ENCODE data around the gene MTUS2.

Gene MTUS2

DNA sequence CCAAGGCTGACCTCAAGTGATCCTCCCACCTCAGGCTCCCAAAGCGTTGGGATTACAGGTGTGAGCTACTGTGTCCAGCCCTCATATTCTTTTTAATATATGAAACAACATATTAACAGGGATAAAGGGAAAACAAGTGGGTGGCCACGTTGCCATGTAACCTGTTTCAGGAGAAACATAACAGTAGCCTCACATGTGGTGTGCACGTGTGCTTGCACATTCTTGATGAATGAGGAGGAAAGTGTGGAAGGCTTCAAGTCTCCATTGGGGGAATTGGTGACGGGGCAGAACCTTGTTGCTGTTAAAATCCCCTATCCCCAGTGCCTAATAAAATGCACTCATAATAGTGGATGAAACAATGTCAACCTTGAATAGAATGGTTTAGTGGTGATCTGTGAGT, 202.3 kb downstream of the MTUS2 start:
- no peak overlapping the region for H3K27ac ChIP-seq (ENCODE audit: low read length)
- no peak overlapping the region for H2AFZ ChIP-seq (ENCODE audit: low read depth, low read length)
- H3K36me3 ChIP-seq (ENCODE audit: insufficient read depth, low read length) = no peaks in the 10 kb centered on the region
- no peaks in the 10 kb centered on the region for H3K9me3 ChIP-seq (ENCODE audit: insufficient read depth, low read length, severe bottlenecking)
- no peak overlapping the region for H3K9ac ChIP-seq (ENCODE audit: low read depth, low read length)
- no peak for TF ChIP-seq EZH2 (IDR thresholded peaks at IDR 0.05; ENCODE audit: borderline replicate concordance, low read depth, low read length, severe bottlenecking)
- TF ChIP-seq, protein P1, sequence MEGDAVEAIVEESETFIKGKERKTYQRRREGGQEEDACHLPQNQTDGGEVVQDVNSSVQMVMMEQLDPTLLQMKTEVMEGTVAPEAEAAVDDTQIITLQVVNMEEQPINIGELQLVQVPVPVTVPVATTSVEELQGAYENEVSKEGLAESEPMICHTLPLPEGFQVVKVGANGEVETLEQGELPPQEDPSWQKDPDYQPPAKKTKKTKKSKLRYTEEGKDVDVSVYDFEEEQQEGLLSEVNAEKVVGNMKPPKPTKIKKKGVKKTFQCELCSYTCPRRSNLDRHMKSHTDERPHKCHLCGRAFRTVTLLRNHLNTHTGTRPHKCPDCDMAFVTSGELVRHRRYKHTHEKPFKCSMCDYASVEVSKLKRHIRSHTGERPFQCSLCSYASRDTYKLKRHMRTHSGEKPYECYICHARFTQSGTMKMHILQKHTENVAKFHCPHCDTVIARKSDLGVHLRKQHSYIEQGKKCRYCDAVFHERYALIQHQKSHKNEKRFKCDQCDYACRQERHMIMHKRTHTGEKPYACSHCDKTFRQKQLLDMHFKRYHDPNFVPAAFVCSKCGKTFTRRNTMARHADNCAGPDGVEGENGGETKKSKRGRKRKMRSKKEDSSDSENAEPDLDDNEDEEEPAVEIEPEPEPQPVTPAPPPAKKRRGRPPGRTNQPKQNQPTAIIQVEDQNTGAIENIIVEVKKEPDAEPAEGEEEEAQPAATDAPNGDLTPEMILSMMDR (IDR thresholded peaks at IDR 0.05; ENCODE audit: borderline replicate concordance, extremely low read depth, low read length, poor library complexity, severe bottlenecking) = no peak
- DNase-seq = no peak
- no peak overlapping the region for H3K4me2 ChIP-seq (ENCODE audit: insufficient read depth, low read length)
- H3K4me1 ChIP-seq (ENCODE audit: insufficient read depth, low read length) = peaks cover 19% of the 10 kb centered on the region
- no peak overlapping the region for H3K4me3 ChIP-seq (ENCODE audit: low read depth in 1 of 2, low read length in 2 of 2)
- ATAC-seq (ENCODE audit: insufficient read depth, low read depth) = no peak
- no peaks in the 10 kb centered on the region for H3K27me3 ChIP-seq (ENCODE audit: insufficient read depth, low read length, poor library complexity)
- no peaks in the 10 kb centered on the region for H4K20me1 ChIP-seq (ENCODE audit: insufficient read depth, low read length)
- no peaks in the 10 kb centered on the region for H3K79me2 ChIP-seq (ENCODE audit: insufficient read depth, low read length)

DNA sequence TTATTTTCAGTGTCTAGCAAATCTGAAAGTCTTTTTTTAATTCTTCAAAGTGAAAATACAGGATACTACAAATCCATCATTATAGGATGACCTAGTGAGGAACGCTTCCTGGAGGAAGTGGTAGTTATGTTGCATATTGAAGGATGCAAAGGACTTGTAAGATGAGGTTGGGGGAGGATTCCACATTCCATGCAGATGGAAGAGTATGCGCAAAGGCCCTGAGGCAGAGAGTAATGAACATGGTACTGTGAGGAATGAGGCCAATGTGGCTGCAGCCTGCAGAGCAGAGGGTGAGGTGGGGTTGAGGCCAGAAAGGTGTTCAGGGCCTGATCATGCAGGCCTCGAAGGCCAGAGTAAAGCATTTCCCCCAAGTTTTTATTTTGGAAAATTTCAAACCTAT, 202.8 kb downstream of the MTUS2 start:
- H3K27me3 ChIP-seq (ENCODE audit: insufficient read depth, low read length, poor library complexity) = no peaks in the 10 kb centered on the region
- H3K9ac ChIP-seq (ENCODE audit: low read depth, low read length) = no peak overlapping the region
- no peak overlapping the region for H2AFZ ChIP-seq (ENCODE audit: low read depth, low read length)
- no peak overlapping the region for H3K27ac ChIP-seq (ENCODE audit: low read length)
- H3K9me3 ChIP-seq (ENCODE audit: insufficient read depth, low read length, severe bottlenecking) = no peaks in the 10 kb centered on the region
- H3K4me3 ChIP-seq (ENCODE audit: low read depth in 1 of 2, low read length in 2 of 2) = no peak overlapping the region
- no peak overlapping the region for H3K4me2 ChIP-seq (ENCODE audit: insufficient read depth, low read length)
- H3K79me2 ChIP-seq (ENCODE audit: insufficient read depth, low read length) = no peaks in the 10 kb centered on the region
- ATAC-seq (ENCODE audit: insufficient read depth, low read depth) = no peak
- TF ChIP-seq EZH2 (IDR thresholded peaks at IDR 0.05; ENCODE audit: borderline replicate concordance, low read depth, low read length, severe bottlenecking) = no peak
- TF ChIP-seq, protein P1 (IDR thresholded peaks at IDR 0.05; ENCODE audit: borderline replicate concordance, extremely low read depth, low read length, poor library complexity, severe bottlenecking) = no peak
- DNase-seq = no peak
- peaks cover 19% of the 10 kb centered on the region for H3K4me1 ChIP-seq (ENCODE audit: insufficient read depth, low read length)
- H4K20me1 ChIP-seq (ENCODE audit: insufficient read depth, low read length) = no peaks in the 10 kb centered on the region
- no peaks in the 10 kb centered on the region for H3K36me3 ChIP-seq (ENCODE audit: insufficient read depth, low read length)

DNA sequence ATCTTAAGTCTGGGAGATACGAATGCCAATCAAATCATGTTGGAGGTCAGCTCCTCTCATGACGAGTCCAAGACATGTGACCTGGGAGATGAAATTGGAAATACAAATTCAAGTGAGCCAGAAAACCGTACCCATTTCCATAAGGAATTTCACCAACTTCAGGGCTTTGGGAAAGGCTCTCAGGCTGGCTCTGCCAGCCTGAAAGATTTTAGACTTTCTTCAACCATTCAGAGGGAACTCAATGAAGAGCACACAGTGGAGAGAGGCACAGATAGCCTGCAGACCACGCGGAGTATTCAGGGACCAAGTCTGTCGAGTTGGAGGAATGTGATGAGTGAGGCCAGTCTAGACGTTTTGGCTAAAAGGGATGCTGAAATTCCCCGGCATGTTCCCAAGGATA, 204.6 kb downstream of the MTUS2 start:
- H3K4me3 ChIP-seq (ENCODE audit: low read depth in 1 of 2, low read length in 2 of 2) = no peak overlapping the region
- no peaks in the 10 kb centered on the region for H3K9me3 ChIP-seq (ENCODE audit: insufficient read depth, low read length, severe bottlenecking)
- no peak for ATAC-seq (ENCODE audit: insufficient read depth, low read depth)
- peaks cover 19% of the 10 kb centered on the region for H3K4me1 ChIP-seq (ENCODE audit: insufficient read depth, low read length)
- H3K36me3 ChIP-seq (ENCODE audit: insufficient read depth, low read length) = no peaks in the 10 kb centered on the region
- no peak for DNase-seq
- no peak overlapping the region for H3K9ac ChIP-seq (ENCODE audit: low read depth, low read length)
- no peak for TF ChIP-seq EZH2 (IDR thresholded peaks at IDR 0.05; ENCODE audit: borderline replicate concordance, low read depth, low read length, severe bottlenecking)
- TF ChIP-seq, protein P1 (IDR thresholded peaks at IDR 0.05; ENCODE audit: borderline replicate concordance, extremely low read depth, low read length, poor library complexity, severe bottlenecking) = no peak
- no peaks in the 10 kb centered on the region for H3K79me2 ChIP-seq (ENCODE audit: insufficient read depth, low read length)
- no peaks in the 10 kb centered on the region for H3K27me3 ChIP-seq (ENCODE audit: insufficient read depth, low read length, poor library complexity)
- H4K20me1 ChIP-seq (ENCODE audit: insufficient read depth, low read length) = no peaks in the 10 kb centered on the region
- no peak overlapping the region for H2AFZ ChIP-seq (ENCODE audit: low read depth, low read length)
- H3K4me2 ChIP-seq (ENCODE audit: insufficient read depth, low read length) = no peak overlapping the region
- H3K27ac ChIP-seq (ENCODE audit: low read length) = no peak overlapping the region

DNA sequence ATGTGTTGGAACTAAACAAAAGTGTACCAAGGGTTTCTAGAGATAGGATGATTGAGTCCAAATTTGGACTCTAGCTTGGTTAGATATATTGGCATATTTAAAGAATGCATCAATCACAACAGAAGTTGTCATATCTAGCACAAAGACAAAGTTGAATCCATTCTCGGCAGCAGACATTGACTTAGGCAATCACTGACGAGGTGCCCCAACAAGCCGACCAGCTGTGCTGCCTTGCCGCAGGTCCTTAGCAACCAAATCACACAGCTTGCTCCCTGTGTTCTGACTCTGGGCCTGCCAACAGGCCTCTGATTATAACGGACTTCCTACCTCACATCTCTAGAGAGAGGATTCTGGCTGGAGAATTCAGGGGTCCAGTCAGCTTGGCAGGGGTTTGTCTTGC, 208.7 kb downstream of the MTUS2 start:
- Histone ChIP-seq H3K9me3 (ENCODE audit: insufficient read depth, low read length, severe bottlenecking) (no peaks in the 10 kb centered on the region), H3K27ac (ENCODE audit: low read length) (no peak overlapping the region), H3K4me1 (ENCODE audit: insufficient read depth, low read length) (no peaks in the 10 kb centered on the region), H2AFZ (ENCODE audit: low read depth, low read length) (no peak overlapping the region), H3K4me3 (ENCODE audit: low read depth in 1 of 2, low read length in 2 of 2) (no peak overlapping the region), H3K4me2 (ENCODE audit: insufficient read depth, low read length) (no peak overlapping the region), H3K27me3 (ENCODE audit: insufficient read depth, low read length, poor library complexity) (no peaks in the 10 kb centered on the region), H3K79me2 (ENCODE audit: insufficient read depth, low read length) (no peaks in the 10 kb centered on the region), H3K36me3 (ENCODE audit: insufficient read depth, low read length) (no peaks in the 10 kb centered on the region), H3K9ac (ENCODE audit: low read depth, low read length) (no peak overlapping the region), H4K20me1 (ENCODE audit: insufficient read depth, low read length) (no peaks in the 10 kb centered on the region)
- DNase-seq = no peak
- TF ChIP-seq, protein P1 (IDR thresholded peaks at IDR 0.05; ENCODE audit: borderline replicate concordance, extremely low read depth, low read length, poor library complexity, severe bottlenecking) = no peak
- TF ChIP-seq EZH2 (IDR thresholded peaks at IDR 0.05; ENCODE audit: borderline replicate concordance, low read depth, low read length, severe bottlenecking) = no peak
- ATAC-seq (ENCODE audit: insufficient read depth, low read depth) = no peak

Measured in DND-41 (cell line).